ENCODE measurements around the gene SLC4A1.
"Not testable (repeated sequence)": the region's sequence is repeated elsewhere in the genome, so short reads cannot be mapped to it uniquely, and the experiment has no call there.

Gene SLC4A1

DNA sequence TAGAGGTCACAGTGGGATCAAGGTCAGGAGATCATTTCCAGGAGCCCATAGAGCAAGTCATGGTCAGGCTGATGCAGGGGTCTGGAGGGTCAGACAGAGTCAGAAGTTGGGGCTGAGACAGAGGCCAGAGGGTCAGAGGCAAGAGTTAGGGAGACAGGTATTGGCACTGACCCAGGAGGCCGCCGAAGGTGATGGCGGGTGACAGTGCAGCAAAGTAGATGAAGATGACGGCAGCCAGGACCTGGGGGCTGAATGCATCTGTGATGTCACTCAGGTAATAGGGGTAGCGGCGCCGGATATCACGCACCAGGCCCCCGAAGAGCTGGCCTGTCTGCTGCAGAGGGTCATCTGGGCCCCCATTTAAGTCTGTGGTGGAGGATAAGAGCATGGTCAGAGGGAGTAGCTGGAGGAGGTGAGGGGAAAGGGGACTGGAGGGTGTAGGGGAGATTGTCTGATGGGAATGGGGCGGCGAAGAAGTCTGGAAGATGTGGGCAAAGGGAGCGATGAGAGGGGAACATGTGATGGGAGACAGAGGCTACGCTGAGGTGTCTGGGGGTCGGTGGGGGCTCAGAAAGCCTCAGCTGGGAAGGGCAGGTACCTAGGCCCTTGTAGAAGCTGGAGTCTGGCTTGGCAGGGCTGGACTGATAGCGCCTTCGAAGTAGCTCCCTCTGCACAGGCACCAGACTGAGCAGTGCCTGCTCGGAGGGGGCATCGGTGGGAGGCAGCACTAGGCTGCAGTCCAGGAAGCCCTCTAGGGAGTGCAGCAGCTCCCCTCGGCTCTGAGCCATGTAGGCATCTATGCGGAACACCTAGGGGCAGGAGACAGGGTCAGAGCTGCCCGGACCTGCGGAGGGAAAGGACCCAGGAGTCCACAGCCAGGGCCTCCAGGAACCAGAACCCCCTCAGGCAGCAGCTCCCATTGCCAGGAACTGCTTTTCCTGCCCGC is 9.8 kb downstream of the SLC4A1 start:
- DNase-seq (ENCODE audit: low read depth in 1 of 2, low spot score in 1 of 2): no peak

DNA sequence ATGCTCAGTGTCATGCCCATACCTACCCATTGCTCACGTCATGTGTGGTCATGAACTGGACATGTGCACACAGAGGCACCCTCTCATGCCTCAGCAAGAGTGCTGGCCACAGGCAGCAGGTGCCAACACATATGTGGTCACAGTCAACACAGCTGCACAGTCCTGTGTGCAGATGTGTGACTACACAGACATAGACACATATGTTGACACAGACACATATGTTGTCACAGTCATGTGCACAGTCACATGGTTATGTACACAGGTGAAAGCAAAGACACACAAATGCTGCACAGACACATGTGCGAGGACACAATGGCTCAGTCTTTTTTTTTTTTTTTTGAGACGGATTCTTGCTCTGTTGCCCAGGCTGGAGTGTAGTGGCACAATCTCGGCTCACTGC is 11.3 kb downstream of the SLC4A1 start:
- no peak for DNase-seq (ENCODE audit: low read depth in 1 of 2, low spot score in 1 of 2)

DNA sequence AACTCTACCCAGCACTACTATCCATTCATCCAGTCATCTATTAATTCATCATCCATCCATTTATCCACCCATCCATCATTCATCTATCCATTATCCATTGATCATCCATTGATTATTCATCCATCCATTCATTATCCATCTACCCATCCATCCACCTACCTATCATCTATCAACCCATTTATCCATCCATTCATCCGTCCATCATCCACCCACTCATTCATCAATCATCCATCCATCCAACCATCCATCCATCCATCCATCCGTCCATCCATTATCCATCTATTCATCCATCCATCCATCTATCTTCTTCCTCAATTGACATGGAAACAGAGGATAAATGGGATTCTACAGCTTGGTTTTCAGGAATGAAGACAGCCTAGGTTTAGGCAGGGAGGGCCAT is 12.0 kb downstream of the SLC4A1 start:
- DNase-seq (ENCODE audit: low read depth in 1 of 2, low spot score in 1 of 2): no peak

DNA sequence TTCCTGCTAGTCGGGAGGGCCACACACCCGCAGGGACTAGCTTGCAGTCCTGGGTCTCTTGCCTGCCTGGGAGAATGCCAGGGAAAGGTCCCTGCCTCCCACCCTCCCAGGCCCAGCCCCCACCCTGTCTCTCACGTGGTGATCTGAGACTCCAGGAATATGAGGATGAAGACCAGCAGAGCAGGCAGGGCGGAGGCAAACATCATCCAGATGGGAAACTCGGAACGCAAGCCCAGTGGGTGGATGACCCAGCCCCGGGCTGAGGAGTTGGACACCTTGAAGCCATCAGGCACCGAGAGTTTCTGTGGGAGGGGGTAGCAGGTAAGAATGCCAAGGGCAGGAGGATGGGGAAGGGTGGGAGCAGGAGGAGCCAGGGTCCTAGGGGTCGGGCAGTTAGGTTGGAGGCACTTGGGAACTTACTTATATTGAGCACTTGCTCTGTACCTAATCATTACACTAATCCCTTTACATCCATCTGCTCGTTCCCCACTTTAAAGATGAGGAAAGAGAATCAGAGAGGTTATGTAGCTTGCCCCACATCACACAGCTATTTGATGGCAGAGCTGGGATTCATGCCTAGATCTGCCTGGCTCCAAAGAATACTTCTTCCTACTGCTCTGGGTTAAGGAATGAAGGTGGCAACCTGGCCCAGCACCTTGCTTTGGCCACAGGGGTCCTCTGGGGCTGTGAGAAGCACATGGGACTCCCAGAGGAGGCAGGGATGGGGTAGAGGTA is 13.4 kb downstream of the SLC4A1 start:
- no peak for DNase-seq (ENCODE audit: low read depth in 1 of 2, low spot score in 1 of 2)

DNA sequence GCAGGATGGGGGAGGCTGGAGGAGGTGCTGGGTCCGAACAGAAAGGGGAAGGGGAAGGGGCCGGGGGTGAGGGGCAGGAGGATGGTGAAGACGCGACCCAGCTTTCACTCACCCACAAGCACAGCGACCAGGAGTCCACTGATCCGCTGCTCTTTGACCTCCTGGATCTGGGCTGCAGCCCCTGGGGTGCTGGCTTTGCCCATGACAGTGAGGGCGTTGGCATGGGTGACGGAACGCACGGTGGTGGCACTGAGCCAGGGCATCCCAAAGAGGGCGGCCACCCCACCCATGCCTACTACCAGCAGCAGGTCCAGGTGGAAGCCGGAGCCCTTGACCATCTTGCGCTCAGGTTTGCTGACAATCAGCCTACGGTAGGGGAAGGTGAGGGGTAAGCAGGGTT is 14.9 kb downstream of the SLC4A1 start:
- DNase-seq (ENCODE audit: low read depth in 1 of 2, low spot score in 1 of 2): no peak

DNA sequence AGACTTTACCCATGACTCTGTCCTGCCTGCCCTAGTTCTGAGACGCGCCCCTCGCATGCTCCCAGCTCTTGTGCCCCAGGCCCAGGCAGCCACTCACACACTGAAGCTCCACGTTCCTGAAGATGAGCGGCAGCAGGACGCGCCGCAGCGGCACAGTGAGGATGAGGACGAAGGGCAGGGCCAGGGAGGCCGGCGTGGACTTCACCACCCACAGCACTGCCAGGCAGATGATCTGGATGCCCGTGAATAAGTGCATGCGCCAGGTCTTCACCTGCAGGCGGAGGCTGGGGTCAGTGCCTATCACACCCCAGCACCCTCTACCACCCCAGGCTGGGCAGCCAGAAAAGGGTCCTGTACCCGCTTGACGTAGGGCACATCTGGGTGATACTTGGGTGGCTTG is 16.9 kb downstream of the SLC4A1 start:
- DNase-seq (ENCODE audit: low read depth in 1 of 2, low spot score in 1 of 2): no peak

DNA sequence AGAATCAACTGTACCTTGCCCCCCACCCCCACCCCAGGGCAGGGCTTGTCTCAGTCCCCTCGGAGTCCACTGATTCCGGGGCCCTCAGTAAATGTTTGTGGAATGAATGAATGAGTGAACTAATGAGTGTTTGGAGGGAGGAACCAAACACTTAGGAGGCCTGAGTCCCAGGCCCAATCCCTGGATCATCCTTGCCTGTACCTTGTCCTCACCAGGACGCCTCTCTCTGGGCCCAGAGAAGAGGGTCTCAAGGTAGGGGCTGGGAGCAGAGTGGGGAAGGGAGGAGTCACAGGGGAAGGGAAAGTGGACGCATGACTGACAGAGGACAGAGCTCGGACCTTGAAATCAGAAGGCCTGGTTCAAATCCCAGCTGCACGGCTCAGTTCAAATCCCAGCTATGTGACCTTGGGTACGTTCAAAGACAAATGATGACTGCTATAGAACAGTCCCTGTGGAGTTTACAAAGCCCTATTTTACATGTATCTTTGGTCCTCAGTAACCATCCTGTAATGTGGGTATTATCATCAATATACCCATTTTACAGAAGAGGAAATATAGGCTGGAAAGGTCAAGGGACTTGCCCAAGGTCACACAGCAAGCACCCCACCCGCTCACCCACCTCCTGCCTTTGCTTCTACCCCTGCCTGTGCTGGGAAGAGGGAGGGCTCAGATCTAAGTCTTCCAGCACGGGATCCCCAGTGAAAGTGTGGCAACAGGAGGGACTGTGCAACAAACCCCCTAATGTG is 18.3 kb downstream of the SLC4A1 start:
- DNase-seq (ENCODE audit: low read depth in 1 of 2, low spot score in 1 of 2): no peak

DNA sequence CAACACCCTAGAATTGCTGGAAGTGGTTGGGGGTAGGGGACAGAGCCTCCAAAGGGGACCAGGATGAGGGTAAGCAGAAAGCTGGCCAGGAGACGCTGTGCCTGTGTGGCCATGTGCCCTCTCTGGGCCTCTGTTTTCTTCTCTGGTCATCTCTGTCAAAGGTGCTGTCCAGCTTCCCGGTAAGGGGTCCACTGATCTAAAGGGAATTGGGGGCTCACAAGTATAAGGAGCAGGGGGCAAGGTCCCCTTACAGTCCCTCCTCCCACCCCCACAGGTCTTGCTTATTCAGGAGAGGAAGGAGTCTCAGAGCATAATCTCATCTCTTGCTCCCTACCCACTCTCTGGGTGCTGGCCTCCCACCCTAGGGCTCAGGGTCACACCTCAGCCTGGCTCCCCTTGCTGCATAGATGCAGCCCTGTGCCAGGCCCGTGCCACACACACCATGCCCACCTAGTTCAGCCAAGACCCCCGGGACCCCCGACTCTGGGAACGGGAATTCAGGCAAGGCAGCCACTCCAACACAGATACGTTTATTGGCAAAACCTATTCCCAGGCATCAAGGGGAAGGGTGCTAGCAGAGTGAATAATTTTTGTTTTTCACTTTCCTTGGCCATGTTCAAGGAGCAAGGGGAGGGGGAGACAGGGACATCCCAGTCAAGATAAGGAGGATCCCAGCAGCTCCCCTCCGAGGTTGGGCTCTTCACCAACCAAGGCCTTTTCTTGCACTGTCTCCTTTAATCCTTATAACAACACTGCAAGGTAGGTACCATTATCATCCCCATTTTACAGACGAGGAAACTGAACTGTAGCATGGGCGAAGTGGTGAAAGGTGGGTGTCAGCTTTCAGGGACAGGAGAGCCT is 19.8 kb downstream of the SLC4A1 start:
- no peak for DNase-seq (ENCODE audit: low read depth in 1 of 2, low spot score in 1 of 2)

DNA sequence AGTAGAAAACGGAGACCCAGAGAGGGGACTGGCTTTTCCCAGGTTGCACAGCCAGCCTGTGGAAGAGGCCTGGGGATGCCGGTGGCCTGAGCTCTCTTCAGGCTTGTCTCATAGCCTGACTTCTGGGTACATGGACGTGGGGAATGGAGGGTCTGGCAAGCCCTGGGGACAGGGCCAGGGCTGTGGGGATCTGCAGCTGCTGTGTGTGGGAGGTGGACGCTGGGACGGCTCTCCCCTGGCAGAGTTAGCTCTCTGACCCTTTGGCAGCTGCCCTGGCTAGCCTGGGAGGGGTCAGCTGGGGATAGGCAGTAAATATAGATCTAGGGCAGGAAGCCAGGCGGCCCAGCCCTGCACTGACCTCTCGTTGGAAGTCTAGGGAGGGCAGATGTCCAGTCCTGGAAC is 20.5 kb downstream of the SLC4A1 start:
- no peak for DNase-seq (ENCODE audit: low read depth in 1 of 2, low spot score in 1 of 2)

DNA sequence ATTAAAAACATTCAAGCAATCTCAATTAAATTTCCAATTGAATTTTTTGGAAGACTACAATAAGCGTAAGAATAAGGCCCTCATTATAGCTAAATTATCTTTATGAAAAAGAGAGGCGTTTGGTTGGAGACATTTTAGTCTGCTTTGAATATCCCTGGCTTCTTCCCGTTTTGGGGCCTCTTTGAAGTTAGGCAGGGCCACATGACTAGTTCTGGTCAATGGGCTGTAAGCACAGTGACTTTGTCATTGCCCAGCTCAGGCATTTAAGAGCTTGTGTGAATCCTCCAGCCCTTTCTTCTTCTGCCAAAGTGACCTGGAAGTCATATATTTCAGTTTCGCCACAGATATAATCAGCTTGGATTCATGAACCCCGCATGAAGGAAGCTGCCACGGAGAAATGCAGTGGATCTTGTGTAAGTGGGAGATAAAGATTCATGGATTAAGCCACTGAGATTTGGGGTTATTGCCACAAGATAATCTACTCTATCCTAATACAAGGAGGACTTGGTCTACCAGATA is 26.8 kb downstream of the SLC4A1 start:
- no peak for DNase-seq (ENCODE audit: low read depth in 1 of 2, low spot score in 1 of 2)

DNA sequence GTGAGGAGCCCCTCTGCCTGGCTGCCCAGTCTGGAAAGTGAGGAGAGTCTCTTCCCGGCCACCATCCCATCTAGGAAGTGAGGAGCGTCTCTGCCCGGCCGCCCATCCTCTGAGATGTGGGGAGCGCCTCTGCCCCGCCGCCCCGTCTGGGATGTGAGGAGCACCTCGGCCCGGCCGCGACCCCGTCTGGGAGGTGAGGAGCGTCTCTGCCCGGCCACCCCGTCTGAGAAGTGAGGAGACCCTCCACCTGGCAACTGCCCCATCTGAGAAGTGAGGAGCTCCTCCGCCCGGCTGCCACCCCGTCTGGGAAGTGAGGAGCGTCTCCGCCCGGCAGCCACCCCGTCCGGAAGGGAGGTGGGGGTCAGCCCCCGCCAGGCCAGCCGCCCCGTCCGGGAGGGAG is 30.0 kb downstream of the SLC4A1 start:
- not testable (repeated sequence) for DNase-seq (ENCODE audit: low read depth in 1 of 2, low spot score in 1 of 2)

DNA sequence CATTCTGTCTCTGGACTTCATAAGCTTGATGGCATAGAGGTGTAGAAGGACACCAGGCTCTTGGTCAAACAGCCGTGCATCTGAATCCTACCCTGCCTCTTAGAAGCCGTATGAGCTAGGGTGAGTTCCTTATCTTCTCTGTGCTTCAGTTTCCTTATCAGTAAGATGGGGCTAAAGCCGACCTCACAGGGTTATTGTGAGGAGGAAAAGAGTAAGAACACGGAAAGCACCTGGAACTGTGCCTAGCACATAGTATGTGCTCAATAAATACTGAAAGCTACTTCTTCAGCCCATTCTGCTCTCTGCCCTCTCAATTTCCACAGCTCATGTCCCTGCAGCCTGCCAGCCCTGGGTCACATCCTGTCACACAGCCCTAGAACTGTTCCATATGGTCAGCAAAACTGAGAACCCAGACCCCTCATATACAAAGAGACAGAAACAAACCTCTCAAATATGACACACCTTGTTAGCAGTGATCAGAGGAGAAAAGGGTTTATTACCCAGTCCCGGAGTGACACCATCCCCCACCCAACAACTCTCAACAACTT is 31.4 kb downstream of the SLC4A1 start:
- no peak for DNase-seq (ENCODE audit: low read depth in 1 of 2, low spot score in 1 of 2)

DNA sequence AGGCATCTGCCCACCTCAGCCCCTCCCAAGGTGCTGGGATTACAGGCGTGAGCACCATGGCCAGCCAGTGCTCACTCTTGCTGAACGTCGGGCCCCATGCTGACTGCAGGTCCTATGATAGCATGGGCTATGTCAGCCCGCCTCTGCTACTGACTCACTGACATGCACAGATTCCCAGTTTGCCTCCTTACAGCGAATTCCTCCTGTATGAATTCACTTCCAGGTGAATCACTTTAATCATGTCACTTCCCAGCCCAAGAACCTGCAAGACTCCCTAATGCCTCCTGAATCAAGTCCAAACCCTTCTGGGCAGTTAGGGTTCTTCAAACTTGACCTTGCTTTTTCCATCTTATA is 32.4 kb downstream of the SLC4A1 start:
- no peak for DNase-seq (ENCODE audit: low read depth in 1 of 2, low spot score in 1 of 2)

DNA sequence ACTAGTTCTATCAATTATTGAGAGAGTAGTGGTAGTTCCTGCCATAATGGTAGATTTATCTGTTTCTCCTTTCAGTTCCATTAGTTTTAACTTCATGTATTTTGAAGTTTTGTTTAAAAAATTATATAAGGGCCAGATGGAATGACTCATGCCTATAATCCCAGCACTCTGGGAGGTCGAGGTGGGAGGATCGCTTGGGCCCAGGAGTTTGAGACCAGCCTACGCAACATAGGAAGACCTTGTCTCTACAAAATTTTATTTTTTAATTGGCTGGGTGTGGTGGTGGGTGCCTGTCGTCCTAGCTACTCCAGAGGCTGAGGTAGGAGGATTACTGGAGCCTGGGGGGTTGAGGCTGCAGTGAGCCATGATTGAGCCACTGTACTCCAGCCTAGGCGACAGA is 34.4 kb downstream of the SLC4A1 start:
- no peak for DNase-seq (ENCODE audit: low read depth in 1 of 2, low spot score in 1 of 2)

DNA sequence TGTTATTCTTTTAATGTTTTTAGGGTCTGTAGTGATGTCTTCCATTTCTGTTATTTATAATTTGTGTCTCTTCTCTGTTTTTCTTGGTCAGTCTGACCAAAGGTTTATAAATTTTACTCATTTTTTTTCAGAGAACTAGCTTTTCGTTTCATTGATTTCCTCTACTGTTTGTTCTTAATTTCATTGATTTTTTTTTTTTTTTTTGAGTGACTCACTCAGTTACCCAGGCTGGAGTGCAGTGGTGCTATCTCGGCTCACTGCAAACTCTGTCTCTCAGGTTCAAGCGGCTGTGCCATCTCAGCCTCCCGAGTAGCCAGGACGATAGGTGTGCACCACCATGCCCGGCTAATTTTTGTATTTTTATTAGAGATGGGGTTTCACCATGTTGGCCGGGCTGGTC is 35.9 kb downstream of the SLC4A1 start:
- no peak for DNase-seq (ENCODE audit: low read depth in 1 of 2, low spot score in 1 of 2)

DNA sequence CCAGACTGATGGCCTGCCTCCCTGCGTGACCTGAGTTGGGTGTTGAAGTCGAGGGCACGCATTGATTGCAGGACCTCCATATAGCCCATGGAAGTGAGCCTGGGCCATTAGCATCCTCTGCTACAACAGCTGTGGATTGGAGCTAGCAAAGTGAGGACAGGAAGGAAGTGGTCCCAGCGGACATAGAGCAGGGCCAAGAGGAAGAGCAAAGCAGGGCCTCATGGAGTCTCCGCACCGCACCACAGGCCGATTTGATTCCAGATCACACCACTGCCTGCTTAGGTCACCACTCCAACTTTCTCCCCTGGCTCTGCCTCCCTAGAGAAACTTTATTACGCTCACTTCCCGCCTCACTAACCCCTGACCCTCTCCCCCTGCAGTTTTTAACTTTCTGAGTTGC is 37.8 kb downstream of the SLC4A1 start:
- DNase-seq (ENCODE audit: low read depth in 1 of 2, low spot score in 1 of 2): no peak

DNA sequence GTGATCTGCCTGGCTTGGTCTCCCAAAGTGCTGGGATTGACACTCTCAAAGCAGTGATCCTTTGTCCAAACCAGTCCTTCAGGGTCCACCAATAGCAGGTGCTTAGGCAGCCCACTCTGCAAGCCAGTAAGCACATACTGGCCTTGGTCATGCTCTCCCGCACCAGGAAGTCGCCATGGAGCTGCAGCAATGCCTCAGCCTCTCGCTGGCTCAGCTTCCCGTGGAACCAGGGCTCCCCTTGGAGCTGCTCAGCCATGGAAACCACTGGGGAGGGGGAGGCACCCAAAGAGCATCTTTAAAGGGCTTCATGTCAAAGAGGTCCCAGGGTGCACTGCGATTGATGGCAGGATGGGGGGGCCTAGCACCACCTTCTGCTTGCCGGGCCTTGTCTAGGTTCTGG is 38.8 kb downstream of the SLC4A1 start:
- DNase-seq (ENCODE audit: low read depth in 1 of 2, low spot score in 1 of 2): no peak

DNA sequence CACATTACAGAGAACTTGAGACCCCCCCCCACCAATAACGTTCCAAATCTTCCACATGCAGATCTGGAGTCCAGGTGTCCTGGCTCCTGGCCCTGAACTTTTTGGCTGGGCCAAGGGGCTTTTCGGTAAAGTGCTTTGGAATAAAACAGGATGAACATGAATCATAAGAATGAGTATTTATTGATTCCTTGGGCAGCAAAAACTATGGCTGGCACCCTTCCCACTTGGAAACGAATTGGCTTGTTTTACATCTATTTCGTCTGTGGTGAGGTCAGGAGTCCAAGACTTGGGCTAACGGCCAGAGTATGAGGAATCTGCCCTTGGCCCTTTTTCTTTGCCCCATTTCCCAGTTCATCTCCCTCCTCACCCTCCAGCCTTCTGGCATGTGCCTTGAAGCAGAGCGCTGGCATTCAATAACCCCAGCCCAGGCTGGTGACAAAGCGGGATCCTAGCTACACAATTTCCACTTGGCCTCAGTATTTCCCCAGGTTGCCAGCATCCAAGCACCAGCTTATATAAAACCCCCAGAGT is 44.3 kb downstream of the SLC4A1 start:
- DNase-seq (ENCODE audit: low read depth in 1 of 2, low spot score in 1 of 2): no peak

DNA sequence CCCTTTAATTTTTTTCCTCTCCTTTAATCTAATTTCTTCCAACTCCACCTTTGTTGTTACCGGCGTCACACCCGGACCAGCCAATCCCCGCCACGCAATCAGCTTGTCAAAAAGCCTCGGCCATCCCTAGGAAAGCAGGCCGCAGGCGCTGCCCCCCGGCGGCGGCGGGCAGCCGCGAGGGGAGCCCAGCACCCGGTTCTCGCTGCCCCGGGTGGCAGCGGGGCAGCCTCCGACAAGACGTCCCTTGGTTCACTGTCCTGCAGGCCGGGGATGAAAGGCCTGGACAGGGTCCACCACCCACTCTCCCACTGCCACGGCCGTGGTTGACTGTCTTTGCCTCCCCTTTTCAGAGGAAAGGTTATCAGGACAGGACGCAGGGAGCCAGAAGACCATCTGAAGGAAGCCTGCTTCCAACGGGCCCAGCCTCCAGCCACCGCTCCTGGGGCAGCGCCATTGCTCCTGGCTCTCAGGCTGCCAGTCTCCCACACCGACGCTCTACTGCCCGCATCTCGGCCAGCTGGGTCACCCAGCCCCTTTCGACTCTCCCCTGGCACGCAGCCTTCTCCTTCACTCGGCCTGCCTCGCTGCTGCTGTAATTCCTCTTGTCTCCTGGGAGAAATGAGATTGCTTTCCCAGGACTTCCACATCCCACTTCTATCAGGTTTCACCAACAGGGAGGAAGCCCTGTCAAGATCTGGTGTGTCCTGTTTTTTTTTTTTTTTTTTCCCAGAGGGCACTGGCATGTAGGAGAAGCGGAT is 45.6 kb downstream of the SLC4A1 start:
- no peak for DNase-seq (ENCODE audit: low read depth in 1 of 2, low spot score in 1 of 2)

DNA sequence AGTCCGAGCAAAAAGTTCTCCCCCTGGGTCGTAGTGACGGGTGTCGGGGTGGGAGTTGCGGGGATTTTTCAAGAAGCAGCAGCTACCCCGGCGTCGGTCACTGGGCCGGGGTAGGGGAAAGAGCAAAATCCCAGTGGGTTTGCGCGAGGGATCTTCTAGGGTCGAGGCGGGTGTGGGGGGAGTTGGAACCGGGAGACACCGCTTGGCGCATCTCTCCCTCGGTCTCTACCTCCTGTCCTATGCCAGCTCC is 46.1 kb downstream of the SLC4A1 start:
- DNase-seq (ENCODE audit: low read depth in 1 of 2, low spot score in 1 of 2): no peak
